ENCODE results near the gene REXO1. TPM values are rescaled to one million over a fixed set of nuclear protein-coding genes. Genes with fewer than 3 reads are reported as not detected.

Gene REXO1
- total and polyA plus RNA-seq, 2 donors, result 3.8 to 28.7 TPM

Other genes starting within 250 kb of the REXO1 start
- gene UQCR11, start 243.0 kb downstream of the REXO1 start, total RNA-seq, result 167 TPM
- 108 TPM for gene UQCR11, start 243.0 kb downstream of the REXO1 start, polyA plus RNA-seq
- gene TCF3, start 195.9 kb downstream of the REXO1 start, total RNA-seq, result 76.0 TPM
- gene TCF3, start 195.9 kb downstream of the REXO1 start, polyA plus RNA-seq, result 81.2 TPM
- under 0.01 TPM for gene ONECUT3, start 95.0 kb downstream of the REXO1 start, total RNA-seq
- 0.02 TPM for gene ONECUT3, start 95.0 kb downstream of the REXO1 start, polyA plus RNA-seq
- gene ATP8B3, start 36.2 kb downstream of the REXO1 start, total RNA-seq, result 1.3 TPM
- 3.6 TPM for gene ATP8B3, start 36.2 kb downstream of the REXO1 start, polyA plus RNA-seq
- gene KLF16, start 15.1 kb upstream of the REXO1 start, total RNA-seq, result 3.2 TPM
- 8.4 TPM for gene KLF16, start 15.1 kb upstream of the REXO1 start, polyA plus RNA-seq
- 97.4 TPM for gene ABHD17A, start 37.0 kb upstream of the REXO1 start, total RNA-seq
- 90.4 TPM for gene ABHD17A, start 37.0 kb upstream of the REXO1 start, polyA plus RNA-seq
- 2.0 TPM for gene ADAT3, start 56.9 kb upstream of the REXO1 start, total RNA-seq
- gene ADAT3, start 56.9 kb upstream of the REXO1 start, polyA plus RNA-seq, result 4.5 TPM
- gene SCAMP4, start 56.9 kb upstream of the REXO1 start, total RNA-seq, result 9.2 TPM
- 21.9 TPM for gene SCAMP4, start 56.9 kb upstream of the REXO1 start, polyA plus RNA-seq
- gene CSNK1G2, start 92.7 kb upstream of the REXO1 start, total RNA-seq, result 52.0 TPM
- 80.9 TPM for gene CSNK1G2, start 92.7 kb upstream of the REXO1 start, polyA plus RNA-seq
- gene BTBD2, start 167.2 kb upstream of the REXO1 start, total RNA-seq, result 18.0 TPM
- gene BTBD2, start 167.2 kb upstream of the REXO1 start, polyA plus RNA-seq, result 36.9 TPM
- gene MKNK2, start 202.8 kb upstream of the REXO1 start, total RNA-seq, result 59.4 TPM
- gene MKNK2, start 202.8 kb upstream of the REXO1 start, polyA plus RNA-seq, result 97.9 TPM
- gene MOB3A, start 247.8 kb upstream of the REXO1 start, total RNA-seq, result 20.0 TPM
- 29.7 TPM for gene MOB3A, start 247.8 kb upstream of the REXO1 start, polyA plus RNA-seq
- gene IZUMO4, start 248.4 kb upstream of the REXO1 start, total RNA-seq, result 5.1 TPM
- gene IZUMO4, start 248.4 kb upstream of the REXO1 start, polyA plus RNA-seq, result 37.8 TPM

Data from thymus (tissue), 2 donors.